Measurements from ENCODE around the gene RAB11FIP5. TPM values are rescaled to one million over a fixed set of nuclear protein-coding genes. Genes with fewer than 3 reads are reported as not detected.

RAB11FIP5 gene
- total RNA-seq, 2 donors from 2014 or later = 13.1 to 19.4 TPM

GRCh38 chr2:73035899-73036711, 76.6 kb downstream of the RAB11FIP5 start:
- H3K9me3 ChIP-seq (ENCODE audit: control insufficient read depth, low read length, poor library complexity, severe bottlenecking) = no peaks in the 10 kb centered on the region
- no peak for ATAC-seq
- DNase-seq = no peak
- peaks cover 3% of the 10 kb centered on the region for H3K36me3 Mint-ChIP-seq (ENCODE audit: low read depth)
- H3K4me3 Mint-ChIP-seq = no peak overlapping the region
- no peaks in the 10 kb centered on the region for H3K27me3 Mint-ChIP-seq
- no peak overlapping the region for H3K27ac Mint-ChIP-seq
- H3K4me1 Mint-ChIP-seq = peaks cover 5% of the 10 kb centered on the region

- Mint-ChIP-seq H3K36me3 (ENCODE audit: low read depth) (peaks cover 3% of the 10 kb centered on the region), H3K4me3 (no peak overlapping the region), H3K27ac (peak overlapping the region; percentile 51), H3K27me3 (no peaks in the 10 kb centered on the region), H3K4me1 (peaks cover 5% of the 10 kb centered on the region)
- H3K9me3 ChIP-seq (ENCODE audit: control insufficient read depth, low read length, poor library complexity, severe bottlenecking) = no peaks in the 10 kb centered on the region
- ATAC-seq (no peak), DNase-seq (no peak)
Observed at GRCh38 chr2:73034661-73035375, 77.9 kb downstream of the RAB11FIP5 start.

- H3K27me3 Mint-ChIP-seq = no peaks in the 10 kb centered on the region
- DNase-seq (no peak), ATAC-seq (no peak)
- H3K4me1 Mint-ChIP-seq = peaks cover 5% of the 10 kb centered on the region
- H3K36me3 Mint-ChIP-seq (ENCODE audit: low read depth) = peaks cover 3% of the 10 kb centered on the region
- no peak overlapping the region for H3K4me3 Mint-ChIP-seq
- H3K9me3 ChIP-seq (ENCODE audit: control insufficient read depth, low read length, poor library complexity, severe bottlenecking) = no peaks in the 10 kb centered on the region
- no peak overlapping the region for H3K27ac Mint-ChIP-seq
Observed at GRCh38 chr2:73033766-73034381, 78.9 kb downstream of the RAB11FIP5 start.

GRCh38 chr2:73033142-73033765, 79.5 kb downstream of the RAB11FIP5 start:
- DNase-seq = no peak
- Mint-ChIP-seq H3K27ac (no peak overlapping the region), H3K27me3 (no peaks in the 10 kb centered on the region), H3K4me1 (peaks cover 5% of the 10 kb centered on the region), H3K4me3 (no peak overlapping the region), H3K36me3 (ENCODE audit: low read depth) (peaks cover 3% of the 10 kb centered on the region)
- ATAC-seq = no peak
- H3K9me3 ChIP-seq (ENCODE audit: control insufficient read depth, low read length, poor library complexity, severe bottlenecking) = no peaks in the 10 kb centered on the region

- DNase-seq (no peak), ATAC-seq (no peak)
- Mint-ChIP-seq H3K4me3 (no peak overlapping the region), H3K27me3 (no peaks in the 10 kb centered on the region), H3K4me1 (peaks cover 5% of the 10 kb centered on the region), H3K36me3 (ENCODE audit: low read depth) (peaks cover 3% of the 10 kb centered on the region), H3K27ac (no peak overlapping the region)
- H3K9me3 ChIP-seq (ENCODE audit: control insufficient read depth, low read length, poor library complexity, severe bottlenecking) = no peaks in the 10 kb centered on the region
Observed at GRCh38 chr2:73032702-73033097, 80.0 kb downstream of the RAB11FIP5 start.

- no peaks in the 10 kb centered on the region for H3K9me3 ChIP-seq (ENCODE audit: control insufficient read depth, low read length, poor library complexity, severe bottlenecking)
- H3K4me1 Mint-ChIP-seq = peaks cover 5% of the 10 kb centered on the region
- no peak for ATAC-seq
- H3K36me3 Mint-ChIP-seq (ENCODE audit: low read depth) = peaks cover 2% of the 10 kb centered on the region
- H3K4me3 Mint-ChIP-seq = no peak overlapping the region
- no peak for DNase-seq
- no peak overlapping the region for H3K27ac Mint-ChIP-seq
- no peaks in the 10 kb centered on the region for H3K27me3 Mint-ChIP-seq
Observed at GRCh38 chr2:73031725-73032701, 80.7 kb downstream of the RAB11FIP5 start.

- peaks cover 5% of the 10 kb centered on the region for H3K4me1 Mint-ChIP-seq
- DNase-seq (no peak), ATAC-seq (no peak)
- no peaks in the 10 kb centered on the region for H3K9me3 ChIP-seq (ENCODE audit: control insufficient read depth, low read length, poor library complexity, severe bottlenecking)
- no peaks in the 10 kb centered on the region for H3K36me3 Mint-ChIP-seq (ENCODE audit: low read depth)
- no peaks in the 10 kb centered on the region for H3K27me3 Mint-ChIP-seq
- H3K27ac Mint-ChIP-seq = no peak overlapping the region
- H3K4me3 Mint-ChIP-seq = no peak overlapping the region
Observed at GRCh38 chr2:73031095-73031678, 81.6 kb downstream of the RAB11FIP5 start.

- DNase-seq (no peak), ATAC-seq (no peak)
- H3K27me3 Mint-ChIP-seq = no peaks in the 10 kb centered on the region
- no peaks in the 10 kb centered on the region for H3K36me3 Mint-ChIP-seq (ENCODE audit: low read depth)
- H3K9me3 ChIP-seq (ENCODE audit: control insufficient read depth, low read length, poor library complexity, severe bottlenecking) = no peaks in the 10 kb centered on the region
- H3K4me1 Mint-ChIP-seq = peaks cover 3% of the 10 kb centered on the region
- H3K27ac Mint-ChIP-seq = no peak overlapping the region
- peak overlapping the region; percentile 49 for H3K4me3 Mint-ChIP-seq
Observed at GRCh38 chr2:73028841-73029240, 83.9 kb downstream of the RAB11FIP5 start.

GRCh38 chr2:73027340-73027739, 85.4 kb downstream of the RAB11FIP5 start:
- H3K27me3 Mint-ChIP-seq = no peaks in the 10 kb centered on the region
- DNase-seq (no peak), ATAC-seq (no peak)
- H3K4me3 Mint-ChIP-seq = no peak overlapping the region
- H3K9me3 ChIP-seq (ENCODE audit: control insufficient read depth, low read length, poor library complexity, severe bottlenecking) = no peaks in the 10 kb centered on the region
- H3K4me1 Mint-ChIP-seq = peaks cover 3% of the 10 kb centered on the region
- no peak overlapping the region for H3K27ac Mint-ChIP-seq
- H3K36me3 Mint-ChIP-seq (ENCODE audit: low read depth) = no peaks in the 10 kb centered on the region

GRCh38 chr2:73023497-73023896, 89.3 kb downstream of the RAB11FIP5 start:
- H3K27me3 Mint-ChIP-seq = no peaks in the 10 kb centered on the region
- no peak overlapping the region for H3K4me3 Mint-ChIP-seq
- H3K4me1 Mint-ChIP-seq = no peaks in the 10 kb centered on the region
- peaks cover 2% of the 10 kb centered on the region for H3K36me3 Mint-ChIP-seq (ENCODE audit: low read depth)
- no peak for ATAC-seq
- no peaks in the 10 kb centered on the region for H3K9me3 ChIP-seq (ENCODE audit: control insufficient read depth, low read length, poor library complexity, severe bottlenecking)
- no peak overlapping the region for H3K27ac Mint-ChIP-seq
- no peak for DNase-seq

Data from T-helper 17 cell (primary cell).